Liver (tissue), 9 donors: ENCODE data around the gene TNC. TPM values are rescaled to one million over a fixed set of nuclear protein-coding genes. Genes with fewer than 3 reads are reported as not detected.

Source experiments
- DNase-seq: peaks from one replicate; pipeline ENCODE4 v3.0.0-alpha.2; 2017; ENCODE audit warnings: low spot score
- H3K27ac ChIP-seq, 2 donors: one replicate each; pipeline ENCODE4 v1.7.0; 2013; ENCODE audit warnings: inconsistent platforms in 2 of 2, low read length in 2 of 2, control low read depth in 1 of 2, low read depth in 1 of 2, mild to moderate bottlenecking in 1 of 2
- H3K27me3 ChIP-seq, 4 donors: one replicate each; pipeline versions ENCODE4 v1.6.1 to v1.7.0; 2013; ENCODE audit warnings: low read length in 3 of 4, inconsistent platforms in 1 of 4, mild to moderate bottlenecking in 1 of 4, moderate library complexity in 1 of 4; ENCODE audit not compliant: control insufficient read depth in 4 of 4, insufficient read depth in 4 of 4
- H3K36me3 ChIP-seq, 4 donors: one replicate each; pipeline versions ENCODE4 v1.6.1 to v1.7.0; 2013; ENCODE audit warnings: low read length in 3 of 4, mild to moderate bottlenecking in 3 of 4, low read depth in 1 of 4, moderate library complexity in 1 of 4; ENCODE audit not compliant: control insufficient read depth in 4 of 4, insufficient read depth in 3 of 4
- H3K4me1 ChIP-seq, 4 donors: one replicate each; pipeline versions ENCODE4 v1.6.1 to v1.7.0; 2013; ENCODE audit warnings: low read length in 3 of 4, mild to moderate bottlenecking in 3 of 4, moderate library complexity in 1 of 4; ENCODE audit not compliant: control insufficient read depth in 4 of 4, insufficient read depth in 4 of 4
- H3K4me3 ChIP-seq, 3 donors: one replicate each; pipeline versions ENCODE4 v1.6.1 to v1.7.0; 2013; ENCODE audit warnings: low read length in 3 of 3, control low read depth in 1 of 3, low read depth in 1 of 3, mild to moderate bottlenecking in 1 of 3
- H3K9ac ChIP-seq, 2 donors: one replicate each; pipeline ENCODE4 v1.7.0; 2013; ENCODE audit warnings: low read length in 2 of 2, mild to moderate bottlenecking in 2 of 2, moderate library complexity in 2 of 2, control low read depth in 1 of 2, low read depth in 1 of 2
- H3K9me3 ChIP-seq, 4 donors: one replicate each; pipeline versions ENCODE4 v1.6.1 to v1.7.0; 2013; ENCODE audit warnings: low read length in 3 of 4; ENCODE audit not compliant: control insufficient read depth in 4 of 4
- EGR1 ChIP-seq, 2 donors: IDR thresholded peaks; 2 replicates each; pipeline ENCODE4 v1.6.1; 2016 to 2018; ENCODE audit warnings: antibody characterized with exemption in 2 of 2, low read depth in 2 of 2
- FOXA2 ChIP-seq: IDR thresholded peaks from 2 replicates; pipeline ENCODE4 v1.6.1; 2016; ENCODE audit warnings: antibody characterized with exemption
- NR2F2 ChIP-seq: IDR thresholded peaks from 2 replicates; pipeline ENCODE4 v1.6.1; 2016; ENCODE audit warnings: antibody characterized with exemption
- TAF1 ChIP-seq: conservative IDR thresholded peaks from 2 replicates; pipeline ENCODE4 v1.6.1; 2016; ENCODE audit warnings: antibody characterized with exemption, mild to moderate bottlenecking
- WGBS: extraction: QIAGEN DNeasy Blood & Tissue Kit; methylation state at CpG from one replicate; pipeline ENCODE4 v1.1.7; 2013; 5-methylcytosine and 5-hydroxymethylcytosine counted together
- polyA plus RNA-seq, 2 donors: library from polyadenylated mRNA; stranded (reverse) in 1 of 2; unstranded in 1 of 2; fragments of 200-250 nt in 1 of 2; fragments of >200 nt in 1 of 2; fragmentation: Nextera tagmentation in 1 of 2; extraction: Ambion mirVana in 1 of 2; gene quantifications; one replicate each; pipeline versions ENCODE4 v1.2.1 to v1.2.3, GENCODE V29; 2013 to 2015
- total RNA-seq, 2 donors: library from RNA; depleted of rRNA; stranded (reverse); fragments of >200 nt; gene quantifications; one replicate each; pipeline ENCODE4 v1.2.3, GENCODE V29; 2014
- TF ChIP-seq, protein P1 (sequence below): IDR thresholded peaks from 2 replicates; pipeline ENCODE4 v1.6.1; 2016; ENCODE audit warnings: antibody characterized with exemption, mild to moderate bottlenecking
- TF ChIP-seq, protein P2 (sequence below): IDR thresholded peaks from 2 replicates; pipeline ENCODE4 v1.6.1; 2016; ENCODE audit warnings: antibody characterized with exemption
- TF ChIP-seq, protein P3 (sequence below): fragments of 150-350 bp; IDR thresholded peaks from 2 replicates; pipeline ENCODE4 v1.5.1; 2017; ENCODE audit warnings: improper control_type of control experiment, low read depth, low read length; ENCODE audit not compliant: missing input control
- TF ChIP-seq, protein P4 (sequence below): IDR thresholded peaks from 2 replicates; pipeline ENCODE4 v1.6.1; 2016; ENCODE audit warnings: antibody characterized with exemption
- donor health status: healthy.
- donor health status: healthy.
- donor health status: healthy.
- donor health status: healthy.
- donor health status: healthy.

TNC gene
- total and polyA plus RNA-seq, 4 donors, result 0.19 to 6.3 (median 1.8) TPM

DNA sequence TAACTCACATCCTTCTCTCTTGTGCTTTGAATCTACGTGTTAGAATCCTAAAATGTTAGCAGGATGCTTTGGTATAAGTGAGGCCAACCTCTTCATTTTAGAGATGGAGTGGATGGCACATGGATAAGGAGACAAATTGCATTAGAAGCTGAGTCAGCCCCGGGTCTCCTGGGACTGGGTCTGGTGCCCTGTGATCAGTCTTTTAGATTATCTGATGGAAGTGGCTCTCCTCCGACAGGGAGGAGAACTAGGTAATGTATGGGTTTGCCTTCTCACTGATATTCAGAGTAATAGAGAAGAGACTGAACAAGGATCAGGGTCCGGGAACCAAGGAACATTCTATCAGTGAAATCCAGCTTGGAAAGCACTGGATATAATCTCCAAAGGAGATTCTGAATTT lies 112.6 kb downstream of the TNC start (continued):
- TF ChIP-seq, protein P1, sequence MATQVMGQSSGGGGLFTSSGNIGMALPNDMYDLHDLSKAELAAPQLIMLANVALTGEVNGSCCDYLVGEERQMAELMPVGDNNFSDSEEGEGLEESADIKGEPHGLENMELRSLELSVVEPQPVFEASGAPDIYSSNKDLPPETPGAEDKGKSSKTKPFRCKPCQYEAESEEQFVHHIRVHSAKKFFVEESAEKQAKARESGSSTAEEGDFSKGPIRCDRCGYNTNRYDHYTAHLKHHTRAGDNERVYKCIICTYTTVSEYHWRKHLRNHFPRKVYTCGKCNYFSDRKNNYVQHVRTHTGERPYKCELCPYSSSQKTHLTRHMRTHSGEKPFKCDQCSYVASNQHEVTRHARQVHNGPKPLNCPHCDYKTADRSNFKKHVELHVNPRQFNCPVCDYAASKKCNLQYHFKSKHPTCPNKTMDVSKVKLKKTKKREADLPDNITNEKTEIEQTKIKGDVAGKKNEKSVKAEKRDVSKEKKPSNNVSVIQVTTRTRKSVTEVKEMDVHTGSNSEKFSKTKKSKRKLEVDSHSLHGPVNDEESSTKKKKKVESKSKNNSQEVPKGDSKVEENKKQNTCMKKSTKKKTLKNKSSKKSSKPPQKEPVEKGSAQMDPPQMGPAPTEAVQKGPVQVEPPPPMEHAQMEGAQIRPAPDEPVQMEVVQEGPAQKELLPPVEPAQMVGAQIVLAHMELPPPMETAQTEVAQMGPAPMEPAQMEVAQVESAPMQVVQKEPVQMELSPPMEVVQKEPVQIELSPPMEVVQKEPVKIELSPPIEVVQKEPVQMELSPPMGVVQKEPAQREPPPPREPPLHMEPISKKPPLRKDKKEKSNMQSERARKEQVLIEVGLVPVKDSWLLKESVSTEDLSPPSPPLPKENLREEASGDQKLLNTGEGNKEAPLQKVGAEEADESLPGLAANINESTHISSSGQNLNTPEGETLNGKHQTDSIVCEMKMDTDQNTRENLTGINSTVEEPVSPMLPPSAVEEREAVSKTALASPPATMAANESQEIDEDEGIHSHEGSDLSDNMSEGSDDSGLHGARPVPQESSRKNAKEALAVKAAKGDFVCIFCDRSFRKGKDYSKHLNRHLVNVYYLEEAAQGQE, result no peak
- no peak for TF ChIP-seq FOXA2

DNA sequence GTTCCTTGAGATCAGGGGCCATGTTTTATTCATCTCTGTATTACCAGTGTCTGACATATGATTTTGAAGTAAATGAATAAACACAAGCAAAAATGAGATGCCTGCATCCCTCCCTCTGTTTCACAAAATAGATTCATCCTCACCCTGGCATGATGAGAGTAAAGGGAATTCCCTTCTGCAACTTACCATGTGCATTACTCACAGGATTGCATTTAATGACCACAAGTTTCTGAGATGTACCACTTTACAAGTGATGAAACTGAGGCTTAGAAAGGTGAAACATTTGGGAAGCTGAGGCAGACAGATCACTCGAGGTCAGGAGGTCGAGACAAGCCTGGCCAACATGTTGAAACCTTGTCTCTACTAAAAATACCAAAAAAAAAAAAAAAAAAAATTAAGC lies 113.4 kb downstream of the TNC start:
- Histone ChIP-seq H3K4me3 (no peak overlapping the region), H3K27ac (no peak overlapping the region), H3K9ac (no peak overlapping the region), H3K36me3 (no peaks in the 10 kb centered on the region), H3K9me3 (no peaks in the 10 kb centered on the region), H3K27me3 (no peaks in the 10 kb centered on the region), H3K4me1 (peaks cover 0 to 5% (median 0%) of the 10 kb centered on the region in 4 donors)
- no peak for DNase-seq
- TF ChIP-seq, protein P2, sequence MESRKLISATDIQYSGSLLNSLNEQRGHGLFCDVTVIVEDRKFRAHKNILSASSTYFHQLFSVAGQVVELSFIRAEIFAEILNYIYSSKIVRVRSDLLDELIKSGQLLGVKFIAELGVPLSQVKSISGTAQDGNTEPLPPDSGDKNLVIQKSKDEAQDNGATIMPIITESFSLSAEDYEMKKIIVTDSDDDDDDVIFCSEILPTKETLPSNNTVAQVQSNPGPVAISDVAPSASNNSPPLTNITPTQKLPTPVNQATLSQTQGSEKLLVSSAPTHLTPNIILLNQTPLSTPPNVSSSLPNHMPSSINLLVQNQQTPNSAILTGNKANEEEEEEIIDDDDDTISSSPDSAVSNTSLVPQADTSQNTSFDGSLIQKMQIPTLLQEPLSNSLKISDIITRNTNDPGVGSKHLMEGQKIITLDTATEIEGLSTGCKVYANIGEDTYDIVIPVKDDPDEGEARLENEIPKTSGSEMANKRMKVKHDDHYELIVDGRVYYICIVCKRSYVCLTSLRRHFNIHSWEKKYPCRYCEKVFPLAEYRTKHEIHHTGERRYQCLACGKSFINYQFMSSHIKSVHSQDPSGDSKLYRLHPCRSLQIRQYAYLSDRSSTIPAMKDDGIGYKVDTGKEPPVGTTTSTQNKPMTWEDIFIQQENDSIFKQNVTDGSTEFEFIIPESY, result no peak
- TF ChIP-seq EGR1 (IDR thresholded peaks at IDR 0.05; ENCODE audit: low read depth in 2 of 2) (no peak), NR2F2 (no peak), TAF1 (no peak)
- TF ChIP-seq, protein P3, sequence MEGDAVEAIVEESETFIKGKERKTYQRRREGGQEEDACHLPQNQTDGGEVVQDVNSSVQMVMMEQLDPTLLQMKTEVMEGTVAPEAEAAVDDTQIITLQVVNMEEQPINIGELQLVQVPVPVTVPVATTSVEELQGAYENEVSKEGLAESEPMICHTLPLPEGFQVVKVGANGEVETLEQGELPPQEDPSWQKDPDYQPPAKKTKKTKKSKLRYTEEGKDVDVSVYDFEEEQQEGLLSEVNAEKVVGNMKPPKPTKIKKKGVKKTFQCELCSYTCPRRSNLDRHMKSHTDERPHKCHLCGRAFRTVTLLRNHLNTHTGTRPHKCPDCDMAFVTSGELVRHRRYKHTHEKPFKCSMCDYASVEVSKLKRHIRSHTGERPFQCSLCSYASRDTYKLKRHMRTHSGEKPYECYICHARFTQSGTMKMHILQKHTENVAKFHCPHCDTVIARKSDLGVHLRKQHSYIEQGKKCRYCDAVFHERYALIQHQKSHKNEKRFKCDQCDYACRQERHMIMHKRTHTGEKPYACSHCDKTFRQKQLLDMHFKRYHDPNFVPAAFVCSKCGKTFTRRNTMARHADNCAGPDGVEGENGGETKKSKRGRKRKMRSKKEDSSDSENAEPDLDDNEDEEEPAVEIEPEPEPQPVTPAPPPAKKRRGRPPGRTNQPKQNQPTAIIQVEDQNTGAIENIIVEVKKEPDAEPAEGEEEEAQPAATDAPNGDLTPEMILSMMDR, result no peak
- TF ChIP-seq, protein P4, sequence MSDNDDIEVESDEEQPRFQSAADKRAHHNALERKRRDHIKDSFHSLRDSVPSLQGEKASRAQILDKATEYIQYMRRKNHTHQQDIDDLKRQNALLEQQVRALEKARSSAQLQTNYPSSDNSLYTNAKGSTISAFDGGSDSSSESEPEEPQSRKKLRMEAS, result no peak
- TF ChIP-seq, protein P1, result no peak
- 77% methylated on average over 2 of the region's 2 CpGs for WGBS
